IMR-90 (cell line): ENCODE data around the gene ADISSP. TPM values are rescaled to one million over a fixed set of nuclear protein-coding genes. Genes with fewer than 3 reads are reported as not detected.

Source experiments
- ATAC-seq: fragments of 200-7000 bp; cut with Tn5 transposase; 2 replicates; pipeline ENCODE4 v1.9.1; 2020; ENCODE audit warnings: low read depth, mild to moderate bottlenecking, moderate library complexity
- BruUV-seq: library from RNA; stranded (reverse); fragments of 400-500 nt; replicated peaks from 2 replicates; lab custom pipeline; 2021; lab: Mats Ljungman, UMichigan
- CTCF ChIA-PET: fragments of 300-600 bp; formaldehyde crosslinking; extraction: SDS; loops from one replicate; lab custom pipeline; 2021; ENCODE audit warnings: antibody characterized with exemption; lab: Yijun Ruan, JAX
- POLR2A ChIA-PET: fragments of 300-600 bp; sonication (Branson Sonifier 250); formaldehyde crosslinking; loops from one replicate; lab custom pipeline; 2022; ENCODE audit warnings: antibody characterized with exemption; ENCODE audit not compliant: unreplicated experiment; lab: Charles Lee
- DNase-seq: peaks from one replicate; pipeline ENCODE4 v3.0.0; 2013
- H2AFZ ChIP-seq: replicated peaks from 2 replicates; pipeline ENCODE3; 2013; ENCODE audit warnings: low read length, mild to moderate bottlenecking; ENCODE audit not compliant: poor library complexity
- H2AK5ac ChIP-seq: 2 replicates; pipeline ENCODE4 v1.6.1; 2013; ENCODE audit warnings: low read depth, low read length, inconsistent platforms
- H2AK9ac ChIP-seq: replicated peaks from 2 replicates; pipeline ENCODE3; 2013; ENCODE audit warnings: mild to moderate bottlenecking, low read depth, low read length, moderate library complexity; ENCODE audit not compliant: poor library complexity
- H2BK120ac ChIP-seq: 2 replicates; pipeline ENCODE4 v1.6.1; 2013; ENCODE audit warnings: low read depth, low read length, inconsistent platforms
- H2BK15ac ChIP-seq: 3 replicates; pipeline ENCODE4 v1.6.1; 2013; ENCODE audit warnings: low read depth, low read length, inconsistent platforms
- H2BK20ac ChIP-seq: 2 replicates; pipeline ENCODE4 v1.6.1; 2013; ENCODE audit warnings: low read depth, mild to moderate bottlenecking, inconsistent platforms, low read length, moderate library complexity
- H2BK5ac ChIP-seq: 2 replicates; pipeline ENCODE4 v1.6.1; 2013; ENCODE audit warnings: mild to moderate bottlenecking, low read depth, low read length, inconsistent platforms; ENCODE audit not compliant: poor library complexity, severe bottlenecking
- H3K14ac ChIP-seq: replicated peaks from 2 replicates; pipeline ENCODE4 v1.6.1; 2013; ENCODE audit warnings: low read depth, low read length, inconsistent platforms
- H3K18ac ChIP-seq: 2 replicates; pipeline ENCODE4 v1.6.1; 2013; ENCODE audit warnings: low read depth, low read length, control low read depth
- H3K23ac ChIP-seq: 2 replicates; pipeline ENCODE4 v1.6.1; 2013; ENCODE audit warnings: low read depth, low read length, inconsistent platforms
- H3K27ac ChIP-seq: 2 replicates; pipeline ENCODE4 v1.5.1; 2013; ENCODE audit warnings: mild to moderate bottlenecking, control low read depth, low read length; ENCODE audit not compliant: insufficient read depth
- H3K27me3 ChIP-seq: 2 replicates; pipeline ENCODE4 v1.6.1; 2013; ENCODE audit warnings: low read length; ENCODE audit not compliant: control insufficient read depth, insufficient read depth
- H3K36me3 ChIP-seq: 2 replicates; pipeline ENCODE4 v1.6.1; 2013; ENCODE audit warnings: low read length, mixed read lengths; ENCODE audit not compliant: control insufficient read depth, insufficient read depth
- H3K4ac ChIP-seq: 2 replicates; pipeline ENCODE4 v1.6.1; 2013; ENCODE audit warnings: low read depth, low read length, inconsistent platforms
- H3K4me1 ChIP-seq: 2 replicates; pipeline ENCODE4 v1.6.1; 2013; ENCODE audit warnings: low read length, mixed read lengths; ENCODE audit not compliant: control insufficient read depth, insufficient read depth
- H3K4me2 ChIP-seq: 2 replicates; pipeline ENCODE4 v1.6.1; 2013; ENCODE audit warnings: low read depth, mild to moderate bottlenecking, control low read depth, low read length, moderate library complexity
- H3K4me3 ChIP-seq: 2 replicates; pipeline ENCODE4 v1.5.1; 2013; ENCODE audit warnings: low read depth, mild to moderate bottlenecking, control low read depth, low read length, moderate library complexity; ENCODE audit not compliant: insufficient read depth
- H3K56ac ChIP-seq: 2 replicates; pipeline ENCODE4 v1.6.1; 2013; ENCODE audit warnings: low read length, inconsistent platforms; ENCODE audit not compliant: insufficient read depth; ENCODE audit errors: extremely low read depth
- H3K79me1 ChIP-seq, 2 experiments: 2 replicates each; pipeline ENCODE4 v1.6.1; 2013; ENCODE audit warnings: low read length in 2 of 2, inconsistent platforms in 1 of 2, low read depth in 1 of 2
- H3K9ac ChIP-seq: 2 replicates; pipeline ENCODE4 v1.6.1; 2013; ENCODE audit warnings: low read depth, low read length, control low read depth
- H3K9me1 ChIP-seq: 2 replicates; pipeline ENCODE4 v1.6.1; 2013; ENCODE audit warnings: low read length, inconsistent platforms; ENCODE audit not compliant: insufficient read depth
- H3K9me3 ChIP-seq: 2 replicates; pipeline ENCODE4 v1.6.1; 2013; ENCODE audit warnings: low read length; ENCODE audit not compliant: control insufficient read depth, insufficient read depth
- H4K20me1 ChIP-seq: 2 replicates; pipeline ENCODE4 v1.6.1; 2013; ENCODE audit warnings: low read length, inconsistent platforms; ENCODE audit not compliant: insufficient read depth
- H4K5ac ChIP-seq: 2 replicates; pipeline ENCODE4 v1.6.1; 2013; ENCODE audit warnings: mild to moderate bottlenecking, low read depth, low read length, control low read depth
- H4K8ac ChIP-seq, 2 experiments: 2 replicates each; pipeline ENCODE4 v1.6.1; 2013; ENCODE audit warnings: low read depth in 2 of 2, low read length in 2 of 2, control low read depth in 1 of 2, inconsistent platforms in 1 of 2
- H4K91ac ChIP-seq: 2 replicates; pipeline ENCODE4 v1.6.1; 2013; ENCODE audit warnings: low read depth, low read length, inconsistent platforms; ENCODE audit not compliant: insufficient read depth
- BHLHE40 ChIP-seq: fragments of 150-350 bp; IDR thresholded peaks from 2 replicates; pipeline ENCODE4 v1.6.1; 2016; ENCODE audit warnings: mild to moderate bottlenecking, low read depth, low read length
- CEBPB ChIP-seq: IDR thresholded peaks from 2 replicates; pipeline ENCODE4 v1.6.1; 2012; ENCODE audit warnings: low read depth, low read length, improper control_type of control experiment
- CHD1 ChIP-seq: IDR thresholded peaks from 2 replicates; pipeline ENCODE4 v1.6.1; 2012; ENCODE audit warnings: low read depth, low read length, improper control_type of control experiment
- ELK1 ChIP-seq: fragments of 150-350 bp; IDR thresholded peaks from 2 replicates; pipeline ENCODE4 v1.6.1; 2016; ENCODE audit warnings: low read depth, mild to moderate bottlenecking, low read length, moderate library complexity, borderline replicate concordance
- FOS ChIP-seq: fragments of 150-350 bp; IDR thresholded peaks from 2 replicates; pipeline ENCODE4 v1.6.1; 2016; ENCODE audit warnings: low read depth, low read length
- MAFK ChIP-seq: IDR thresholded peaks from 2 replicates; pipeline ENCODE4 v1.6.1; 2012; ENCODE audit warnings: low read depth, low read length, improper control_type of control experiment
- MXI1 ChIP-seq: IDR thresholded peaks from 2 replicates; pipeline ENCODE4 v1.6.1; 2012; ENCODE audit warnings: low read depth, mild to moderate bottlenecking, low read length, moderate library complexity, borderline replicate concordance
- NFE2L2 ChIP-seq: fragments of 150-350 bp; IDR thresholded peaks from 2 replicates; pipeline ENCODE4 v1.6.1; 2016; ENCODE audit warnings: low read depth, mild to moderate bottlenecking, low read length
- RAD21 ChIP-seq: IDR thresholded peaks from 2 replicates; pipeline ENCODE4 v1.6.1; 2012; ENCODE audit warnings: low read length, improper control_type of control experiment
- RCOR1 ChIP-seq: IDR thresholded peaks from 2 replicates; pipeline ENCODE4 v1.6.1; 2012; ENCODE audit warnings: mild to moderate bottlenecking, low read length, improper control_type of control experiment; ENCODE audit not compliant: insufficient replicate concordance
- USF2 ChIP-seq: fragments of 150-350 bp; IDR thresholded peaks from 2 replicates; pipeline ENCODE4 v1.6.1; 2017; ENCODE audit warnings: mild to moderate bottlenecking, antibody characterized with exemption, low read length, low read depth
- whole genome bisulfite sequencing, 2 experiments: methylation state at CpG; one replicate each; pipeline versions ENCODE4 v1.1.5 to v1.1.7; 2013; ENCODE audit warnings: missing lambda C conversion rate in 2 of 2; ENCODE audit not compliant: insufficient read length in 1 of 2; ENCODE audit errors: extremely low coverage in 2 of 2; 5-methylcytosine and 5-hydroxymethylcytosine counted together
- dilution Hi-C: fragments of 300-500 bp; cut with HindIII; formaldehyde crosslinking; loops from one replicate; pipeline ENCODE4 v1.14.3; 2018; ENCODE audit warnings: low sequenced_read_pairs; ENCODE audit not compliant: unreplicated experiment
- in situ Hi-C: fragments of 300-500 bp; cut with MboI; formaldehyde crosslinking; loops from 3 replicates; pipeline ENCODE4 v1.14.3; 2019; ENCODE audit warnings: low sequenced_read_pairs, inconsistent platforms, mixed read lengths
- intact Hi-C: fragments of 100-400 bp; cut with micrococcal nuclease; formaldehyde crosslinking; loops from 2 replicates; pipeline ENCODE4 v1.10.0; 2022
- polyA plus RNA-seq, 3 experiments: library from polyadenylated mRNA; depleted of rRNA; stranded (reverse); fragments of >200 nt; gene quantifications; 2 replicates each; pipeline ENCODE4 v1.2.3, GENCODE V29; 2012; ENCODE audit warnings: low replicate concordance in 1 of 3
- total RNA-seq: library from RNA; depleted of rRNA; stranded (reverse); fragments of >200 nt; gene quantifications from 2 replicates; pipeline ENCODE4 v1.2.3, GENCODE V29; 2012

The ADISSP gene
- total and polyA plus RNA-seq, 2 of the 4 experiments (the other 2 are of a cell fraction): 31.9 to 58.2 TPM

- no peak for ATAC-seq
- H3K4me3 ChIP-seq: no peak overlapping the region
- no peak overlapping the region for H2BK120ac ChIP-seq
- H3K27me3 ChIP-seq: no peaks in the 10 kb centered on the region; the same call in 1 of the 2 replicates
- dilution Hi-C loops: no loop called here
- H3K79me1 ChIP-seq: no peaks in the 10 kb centered on the region
- BruUV-seq: no TSS peak
- no peak overlapping the region for H2AK5ac ChIP-seq
- H3K9me1 ChIP-seq: peaks cover 5% of the 10 kb centered on the region
- H3K56ac ChIP-seq: no peak overlapping the region
- H4K20me1 ChIP-seq: 0 out of 2 replicates have a peak, but pooled peaks cover 6% of the 10 kb centered on the region
- H2BK5ac ChIP-seq: no peak overlapping the region
- no peak overlapping the region for H2BK20ac ChIP-seq
- H3K36me3 ChIP-seq: peaks cover 10% of the 10 kb centered on the region
- H4K91ac ChIP-seq: no peak overlapping the region
- 90% methylated on average over 10 of the region's 26 CpGs; no CpG with 5 or more reads in 1 of the 2 experiments for WGBS, 2 experiments
- ChIA-PET CTCF (interaction anchor here (0.6 to 1.4 kb wide), 4 partner anchors 14 to 90 kb away, joined by 3 read pairs; partner anchors contain the start of gene CENPB), POLR2A (no interaction called here)
- H3K9ac ChIP-seq: no peak overlapping the region
- intact Hi-C loops: loop anchor here (1.0 kb wide), 1 partner anchor 67 kb away; the partner anchor contains the start of gene AP5S1
- H3K14ac ChIP-seq: no peak overlapping the region
- no peak overlapping the region for H3K18ac ChIP-seq
- no peak overlapping the region for H3K23ac ChIP-seq
- H3K4ac ChIP-seq: no peak overlapping the region
- H3K4me1 ChIP-seq: no peaks in the 10 kb centered on the region
- DNase-seq: no peak
- no peak overlapping the region for H3K27ac ChIP-seq
- H2BK15ac ChIP-seq: no peak overlapping the region
- no peak overlapping the region for H2AK9ac ChIP-seq
- no peaks in the 10 kb centered on the region for H3K9me3 ChIP-seq
- TF ChIP-seq CHD1: no peak
- no peak for TF ChIP-seq RCOR1
- no peak for TF ChIP-seq FOS
- no peak for TF ChIP-seq MAFK
- no peak for TF ChIP-seq USF2
- TF ChIP-seq RAD21: no peak
- no peak for TF ChIP-seq ELK1
- no peak for TF ChIP-seq BHLHE40
- no peak for TF ChIP-seq MXI1
- no peak for TF ChIP-seq CEBPB
- TF ChIP-seq NFE2L2: no peak
- no peak overlapping the region for H3K4me2 ChIP-seq
- in situ Hi-C loops: no loop called here
- no peak overlapping the region for H2AFZ ChIP-seq
- no peak overlapping the region for H4K5ac ChIP-seq
- H4K8ac ChIP-seq: no peak overlapping the region
These were observed 13.9 kb downstream of the ADISSP start for GRCh38 chr20:3753501-3754275.
